Neural cell (in vitro differentiated cells): ENCODE measurements around the gene CPSF7. TPM values are rescaled to one million over a fixed set of nuclear protein-coding genes. Genes with fewer than 3 reads are reported as not detected.

Experiments
- H2AFZ ChIP-seq: fragments of 200-600, 300-800 bp; sonication (generic), shearing (Covaris generic); 2 replicates; pipeline ENCODE4 v1.6.0; 2014; ENCODE audit warnings: low read depth, mild to moderate bottlenecking, antibody characterized with exemption, low read length, moderate library complexity
- H3F3A ChIP-seq: fragments of 200-600 bp; shearing (Covaris generic); 2 replicates; pipeline ENCODE4 v1.6.1; 2016; ENCODE audit warnings: mild to moderate bottlenecking, moderate library complexity, mixed read lengths, antibody characterized with exemption, low read length; ENCODE audit not compliant: insufficient read depth, poor library complexity, severe bottlenecking
- H3K27ac ChIP-seq: fragments of 200-600, 300-800 bp; sonication (generic), shearing (Covaris generic); 2 replicates; pipeline ENCODE4 v1.5.1; 2014; ENCODE audit warnings: mild to moderate bottlenecking, low read length, moderate library complexity
- H3K27me3 ChIP-seq: fragments of 300-800, 200-600 bp; sonication (generic), shearing (Covaris generic); 2 replicates; pipeline ENCODE4 v1.6.0; 2014; ENCODE audit warnings: mild to moderate bottlenecking, low read depth, low read length, moderate library complexity; ENCODE audit not compliant: insufficient read depth
- H3K36me3 ChIP-seq: fragments of 300-800, 200-600 bp; sonication (generic), shearing (Covaris generic); 2 replicates; pipeline ENCODE4 v1.5.1; 2014; ENCODE audit warnings: mild to moderate bottlenecking, antibody characterized with exemption, low read length, moderate library complexity; ENCODE audit not compliant: insufficient read depth
- H3K4me2 ChIP-seq: fragments of 300-800, 200-600 bp; sonication (generic), shearing (Covaris generic); 2 replicates; pipeline ENCODE4 v1.6.0; 2014; ENCODE audit warnings: mild to moderate bottlenecking, low read length
- H3K4me3 ChIP-seq: fragments of 300-800, 200-600 bp; sonication (generic), shearing (Covaris generic); 2 replicates; pipeline ENCODE4 v1.5.1; 2014; ENCODE audit warnings: mild to moderate bottlenecking, low read length, moderate library complexity
- H3K79me2 ChIP-seq: fragments of 200-600 bp; shearing (Covaris generic); replicated peaks from 2 replicates; pipeline ENCODE4 v1.6.0; 2014; ENCODE audit warnings: mild to moderate bottlenecking, low read length, moderate library complexity; ENCODE audit not compliant: insufficient read depth
- H3K9ac ChIP-seq: fragments of 300-800, 200-600 bp; sonication (generic), shearing (Covaris generic); 2 replicates; pipeline ENCODE4 v1.6.1; 2016; ENCODE audit warnings: mild to moderate bottlenecking, low read length, mixed read lengths
- H3K9me2 ChIP-seq: fragments of 200-600 bp; shearing (Covaris generic); 2 replicates; pipeline ENCODE4 v1.6.1; 2016; ENCODE audit warnings: mild to moderate bottlenecking, low read length, mixed read lengths; ENCODE audit not compliant: insufficient read depth
- H3K9me3 ChIP-seq: fragments of 200-600, 300-800 bp; sonication (generic), shearing (Covaris generic); 2 replicates; pipeline ENCODE4 v1.6.1; 2016; ENCODE audit warnings: mild to moderate bottlenecking, mixed run types, low read length, moderate library complexity, mixed read lengths
- H4K20me1 ChIP-seq: fragments of 200-600 bp; shearing (Covaris generic); 2 replicates; pipeline ENCODE4 v1.6.1; 2016; ENCODE audit warnings: mild to moderate bottlenecking, mixed run types; ENCODE audit not compliant: insufficient read depth
- CTCF ChIP-seq: fragments of 450-650 bp; IDR thresholded peaks from 2 replicates; pipeline ENCODE4 v1.5.1; 2014; ENCODE audit warnings: antibody characterized with exemption, mild to moderate bottlenecking, moderate library complexity; ENCODE audit not compliant: poor library complexity, severe bottlenecking
- EP300 ChIP-seq: fragments of 450-650 bp; conservative IDR thresholded peaks from 2 replicates; pipeline ENCODE4 v1.6.1; 2014; ENCODE audit warnings: antibody characterized with exemption, mild to moderate bottlenecking, moderate library complexity; ENCODE audit not compliant: poor library complexity, severe bottlenecking
- EZH2 ChIP-seq: fragments of 200-600, 300-800 bp; shearing (Covaris generic), sonication (generic); IDR thresholded peaks from 2 replicates; pipeline ENCODE4 v1.6.1; 2014; ENCODE audit warnings: antibody characterized with exemption, low read length, borderline replicate concordance, mild to moderate bottlenecking; ENCODE audit not compliant: insufficient read depth, poor library complexity, severe bottlenecking
- MXI1 ChIP-seq: fragments of 450-650 bp; conservative IDR thresholded peaks from 2 replicates; pipeline ENCODE4 v1.6.1; 2014; ENCODE audit warnings: antibody characterized with exemption, mild to moderate bottlenecking; ENCODE audit not compliant: poor library complexity, severe bottlenecking
- POLR2AphosphoS5 ChIP-seq: IDR thresholded peaks from 2 replicates; pipeline ENCODE4 v1.6.1; 2012
- RAD21 ChIP-seq: fragments of 450-650 bp; conservative IDR thresholded peaks from 2 replicates; pipeline ENCODE4 v1.6.1; 2014; ENCODE audit warnings: antibody characterized with exemption, mild to moderate bottlenecking, moderate library complexity
- REST ChIP-seq: IDR thresholded peaks from 2 replicates; pipeline ENCODE4 v1.6.1; 2012; ENCODE audit warnings: borderline replicate concordance
- SMC3 ChIP-seq: fragments of 450-650 bp; conservative IDR thresholded peaks from 2 replicates; pipeline ENCODE4 v1.6.1; 2014; ENCODE audit warnings: antibody characterized with exemption, mild to moderate bottlenecking, moderate library complexity; ENCODE audit not compliant: poor library complexity
- TAF1 ChIP-seq: IDR thresholded peaks from 2 replicates; pipeline ENCODE4 v1.6.1; 2012; ENCODE audit warnings: low read depth
- polyA plus RNA-seq: library from polyadenylated mRNA; depleted of rRNA; stranded (reverse); fragments of >200 nt; gene quantifications from 2 replicates; pipeline ENCODE4 v1.2.3, GENCODE V29; 2014

Gene CPSF7
- polyA plus RNA-seq, 1 donor from 2014 or later, result 80.2 TPM

- Histone ChIP-seq H4K20me1 (no peaks in the 10 kb centered on the region), H3K27ac (no peak overlapping the region)
These were observed 47.4 kb upstream of the CPSF7 start for GRCh38 chr11:61477126-61477525.

GRCh38 chr11:61476371-61476770 lies 46.6 kb upstream of the CPSF7 start:
- Histone ChIP-seq H3K36me3 (no peaks in the 10 kb centered on the region), H3K27me3 (no peaks in the 10 kb centered on the region), H3K9me2 (no peaks in the 10 kb centered on the region), H4K20me1 (no peaks in the 10 kb centered on the region), H3K79me2 (no peaks in the 10 kb centered on the region), H3K9me3 (no peaks in the 10 kb centered on the region), H3K4me2 (no peak overlapping the region), H3F3A (peaks cover 6% of the 10 kb centered on the region), H2AFZ (no peak overlapping the region), H3K4me3 (no peak overlapping the region), H3K9ac (no peak overlapping the region), H3K27ac (no peak overlapping the region)
- no peak for TF ChIP-seq EZH2
- no peak for TF ChIP-seq SMC3
- no peak for TF ChIP-seq CTCF
- TF ChIP-seq MXI1, result no peak
- no peak for TF ChIP-seq EP300
- no peak for TF ChIP-seq RAD21
- no peak for TF ChIP-seq POLR2AphosphoS5

More at GRCh38 chr11:61477126-61477525, 47.4 kb upstream of the CPSF7 start:
- TF ChIP-seq EZH2 (no peak), REST (no peak), RAD21 (no peak), TAF1 (no peak), CTCF (no peak), EP300 (no peak), POLR2AphosphoS5 (no peak), SMC3 (no peak), MXI1 (no peak)
- Histone ChIP-seq H3F3A (peaks cover 6% of the 10 kb centered on the region), H3K4me3 (no peak overlapping the region), H3K36me3 (no peaks in the 10 kb centered on the region), H3K79me2 (no peaks in the 10 kb centered on the region), H3K27me3 (no peaks in the 10 kb centered on the region), H3K4me2 (no peak overlapping the region), H3K9me2 (no peaks in the 10 kb centered on the region), H2AFZ (no peak overlapping the region), H3K9ac (no peak overlapping the region), H3K9me3 (no peaks in the 10 kb centered on the region)
